ENCODE measurements around the gene SERPINA5. TPM values are rescaled to one million over a fixed set of nuclear protein-coding genes. Genes with fewer than 3 reads are reported as not detected.

Gene SERPINA5
- not detected for total RNA-seq

GRCh38 chr14:94581127-94581999 is at the start of gene SERPINA5:
Gene SERPINA5, plus strand, starts transcription at chr14:94581426. Its CDS starts 5,937 bp downstream, at chr14:94587363.
- Mint-ChIP-seq H3K27ac (no peak within 1 kb of the TSS), H3K4me1 (no peaks in the 10 kb centered on the region), H3K4me3 (no peak within 1 kb of the TSS), H3K9me3 (ENCODE audit: low read depth) (no peaks in the 10 kb centered on the region), H3K27me3 (no peaks in the 10 kb centered on the region), H3K36me3 (no peaks in the 10 kb centered on the region)
- DNase-seq (no peak), ATAC-seq (no peak)
- CTCF ChIA-PET, result no interaction called here

GRCh38 chr14:94532447-94532846 is 48.8 kb upstream of the SERPINA5 start:
- Mint-ChIP-seq H3K4me3 (no peak overlapping the region), H3K9me3 (ENCODE audit: low read depth) (no peaks in the 10 kb centered on the region), H3K27ac (no peak overlapping the region), H3K27me3 (peaks cover 5% of the 10 kb centered on the region), H3K36me3 (no peaks in the 10 kb centered on the region), H3K4me1 (no peaks in the 10 kb centered on the region)
- ATAC-seq, result no peak
- CTCF ChIA-PET, result interaction anchor here (1.1 to 2.2 kb wide), 3 partner anchors 11 to 46 kb away, joined by 3 to 4 read pairs (median 3); no protein-coding TSS in a partner anchor
- DNase-seq, result no peak

- H3K4me1 Mint-ChIP-seq, result no peaks in the 10 kb centered on the region
- no peak overlapping the region for H3K27ac Mint-ChIP-seq
- no peaks in the 10 kb centered on the region for H3K9me3 Mint-ChIP-seq (ENCODE audit: low read depth)
- CTCF ChIA-PET, result no interaction called here
- DNase-seq (no peak), ATAC-seq (no peak)
- H3K36me3 Mint-ChIP-seq, result no peaks in the 10 kb centered on the region
- H3K27me3 Mint-ChIP-seq, result peaks cover 2% of the 10 kb centered on the region
- H3K4me3 Mint-ChIP-seq, result no peak overlapping the region
These were observed 45.7 kb upstream of the SERPINA5 start for GRCh38 chr14:94535506-94535905.

- Mint-ChIP-seq H3K4me1 (no peaks in the 10 kb centered on the region), H3K9me3 (ENCODE audit: low read depth) (no peaks in the 10 kb centered on the region), H3K27ac (no peak overlapping the region), H3K27me3 (peaks cover 2% of the 10 kb centered on the region), H3K36me3 (no peaks in the 10 kb centered on the region), H3K4me3 (no peak overlapping the region)
- ATAC-seq, result no peak
- CTCF ChIA-PET, result no interaction called here
- DNase-seq, result no peak
These were observed 44.4 kb upstream of the SERPINA5 start for GRCh38 chr14:94536836-94537235.

- no peaks in the 10 kb centered on the region for H3K9me3 Mint-ChIP-seq (ENCODE audit: low read depth)
- H3K4me1 Mint-ChIP-seq, result no peaks in the 10 kb centered on the region
- no peaks in the 10 kb centered on the region for H3K36me3 Mint-ChIP-seq
- CTCF ChIA-PET, result interaction anchor here (1.3 kb wide), 1 partner anchor 11 kb away, joined by 5 read pairs; no protein-coding TSS in a partner anchor
- peaks cover 2% of the 10 kb centered on the region for H3K27me3 Mint-ChIP-seq
- no peak for ATAC-seq
- peak; percentile 22 for DNase-seq
- H3K27ac Mint-ChIP-seq, result no peak overlapping the region
- no peak overlapping the region for H3K4me3 Mint-ChIP-seq
These were observed 43.0 kb upstream of the SERPINA5 start for GRCh38 chr14:94538070-94538740.

GRCh38 chr14:94539181-94539580 is 42.0 kb upstream of the SERPINA5 start:
- no peak overlapping the region for H3K27ac Mint-ChIP-seq
- ATAC-seq (no peak), DNase-seq (no peak)
- H3K9me3 Mint-ChIP-seq (ENCODE audit: low read depth), result no peaks in the 10 kb centered on the region
- H3K4me3 Mint-ChIP-seq, result no peak overlapping the region
- H3K27me3 Mint-ChIP-seq, result no peaks in the 10 kb centered on the region
- no peaks in the 10 kb centered on the region for H3K36me3 Mint-ChIP-seq
- no peaks in the 10 kb centered on the region for H3K4me1 Mint-ChIP-seq
- CTCF ChIA-PET, result interaction anchor here (0.6 kb wide), 1 partner anchor 105 kb away, joined by 3 read pairs; no protein-coding TSS in a partner anchor

- Mint-ChIP-seq H3K36me3 (no peaks in the 10 kb centered on the region), H3K4me3 (no peak overlapping the region), H3K9me3 (ENCODE audit: low read depth) (no peaks in the 10 kb centered on the region), H3K4me1 (no peaks in the 10 kb centered on the region), H3K27me3 (no peaks in the 10 kb centered on the region), H3K27ac (no peak overlapping the region)
- CTCF ChIA-PET, result interaction anchor here (1.1 kb wide), 1 partner anchor 9 kb away, joined by 8 read pairs; no protein-coding TSS in a partner anchor
- DNase-seq (peak; percentile 28), ATAC-seq (no peak)
These were observed 41.0 kb upstream of the SERPINA5 start for GRCh38 chr14:94540031-94540794.

GRCh38 chr14:94541234-94541975 is 39.8 kb upstream of the SERPINA5 start:
- CTCF ChIA-PET, result interaction anchor here (1.1 kb wide), 1 partner anchor 8 kb away, joined by 8 read pairs; no protein-coding TSS in a partner anchor
- H3K36me3 Mint-ChIP-seq, result no peaks in the 10 kb centered on the region
- H3K9me3 Mint-ChIP-seq (ENCODE audit: low read depth), result no peaks in the 10 kb centered on the region
- no peak overlapping the region for H3K27ac Mint-ChIP-seq
- ATAC-seq, result no peak
- no peaks in the 10 kb centered on the region for H3K4me1 Mint-ChIP-seq
- H3K27me3 Mint-ChIP-seq, result no peaks in the 10 kb centered on the region
- no peak overlapping the region for H3K4me3 Mint-ChIP-seq
- DNase-seq, result peak; percentile 28

GRCh38 chr14:94542111-94542810 is 39.0 kb upstream of the SERPINA5 start:
- Mint-ChIP-seq H3K27ac (no peak overlapping the region), H3K4me3 (no peak overlapping the region), H3K27me3 (no peaks in the 10 kb centered on the region), H3K9me3 (ENCODE audit: low read depth) (no peaks in the 10 kb centered on the region), H3K4me1 (no peaks in the 10 kb centered on the region), H3K36me3 (no peaks in the 10 kb centered on the region)
- CTCF ChIA-PET, result no interaction called here
- ATAC-seq (no peak), DNase-seq (peak; percentile 36)

- CTCF ChIA-PET, result no interaction called here
- no peak for DNase-seq
- Mint-ChIP-seq H3K27ac (no peak overlapping the region), H3K9me3 (ENCODE audit: low read depth) (no peaks in the 10 kb centered on the region), H3K4me3 (no peak overlapping the region), H3K36me3 (no peaks in the 10 kb centered on the region), H3K4me1 (no peaks in the 10 kb centered on the region), H3K27me3 (no peaks in the 10 kb centered on the region)
- ATAC-seq, result no peak
These were observed 38.3 kb upstream of the SERPINA5 start for GRCh38 chr14:94542811-94543440.

- peak; percentile 31 for DNase-seq
- no peaks in the 10 kb centered on the region for H3K36me3 Mint-ChIP-seq
- no peak overlapping the region for H3K4me3 Mint-ChIP-seq
- no peak overlapping the region for H3K27ac Mint-ChIP-seq
- no peaks in the 10 kb centered on the region for H3K9me3 Mint-ChIP-seq (ENCODE audit: low read depth)
- H3K4me1 Mint-ChIP-seq, result no peaks in the 10 kb centered on the region
- CTCF ChIA-PET, result no interaction called here
- no peak for ATAC-seq
- no peaks in the 10 kb centered on the region for H3K27me3 Mint-ChIP-seq
These were observed 37.6 kb upstream of the SERPINA5 start for GRCh38 chr14:94543449-94544124.
